ENCODE data around the gene GFRA4.

GFRA4 gene

DNA sequence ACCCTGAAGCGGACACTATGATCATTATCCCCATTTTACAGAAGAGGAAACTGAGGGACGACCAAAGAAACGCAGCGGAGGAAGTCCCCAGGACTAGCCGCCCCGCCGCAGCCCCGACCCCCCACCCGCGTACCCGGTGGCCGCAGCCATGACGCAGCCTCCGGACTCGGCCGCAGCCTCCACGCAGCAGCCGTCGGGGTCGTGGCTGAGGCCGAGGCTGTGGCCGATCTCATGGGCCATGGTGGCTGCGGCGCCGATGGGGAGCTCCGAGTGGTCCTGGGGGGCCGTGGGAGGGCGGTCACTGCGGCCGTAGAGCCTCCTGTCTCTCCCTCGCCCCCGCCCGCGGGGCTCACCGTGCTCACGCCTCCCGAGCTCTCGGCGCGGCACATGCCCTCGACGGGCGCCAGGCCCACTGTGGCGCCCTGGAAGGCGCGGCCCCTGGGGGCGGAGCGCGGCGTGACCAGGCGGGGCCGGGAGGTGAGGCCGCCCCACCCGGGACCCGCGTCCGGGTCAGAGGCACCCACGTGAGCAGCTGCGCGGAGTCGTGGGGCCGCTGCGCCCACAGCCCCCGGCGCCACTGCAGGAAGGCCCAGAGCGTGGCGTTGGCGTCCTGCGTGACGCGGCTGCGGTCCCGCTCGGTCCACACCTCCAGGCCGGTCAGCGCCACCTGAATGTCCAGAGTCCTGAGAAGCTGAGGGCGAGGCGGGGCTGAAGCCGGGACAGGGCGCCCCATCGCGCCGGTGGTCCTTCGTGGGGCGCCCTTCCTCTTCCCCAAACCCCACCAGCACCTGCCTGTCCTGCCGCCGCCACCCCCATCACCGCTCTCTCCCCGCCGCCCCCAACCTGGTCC is 10.2 kb upstream of the GFRA4 start:
- DNase-seq = no peak

DNA sequence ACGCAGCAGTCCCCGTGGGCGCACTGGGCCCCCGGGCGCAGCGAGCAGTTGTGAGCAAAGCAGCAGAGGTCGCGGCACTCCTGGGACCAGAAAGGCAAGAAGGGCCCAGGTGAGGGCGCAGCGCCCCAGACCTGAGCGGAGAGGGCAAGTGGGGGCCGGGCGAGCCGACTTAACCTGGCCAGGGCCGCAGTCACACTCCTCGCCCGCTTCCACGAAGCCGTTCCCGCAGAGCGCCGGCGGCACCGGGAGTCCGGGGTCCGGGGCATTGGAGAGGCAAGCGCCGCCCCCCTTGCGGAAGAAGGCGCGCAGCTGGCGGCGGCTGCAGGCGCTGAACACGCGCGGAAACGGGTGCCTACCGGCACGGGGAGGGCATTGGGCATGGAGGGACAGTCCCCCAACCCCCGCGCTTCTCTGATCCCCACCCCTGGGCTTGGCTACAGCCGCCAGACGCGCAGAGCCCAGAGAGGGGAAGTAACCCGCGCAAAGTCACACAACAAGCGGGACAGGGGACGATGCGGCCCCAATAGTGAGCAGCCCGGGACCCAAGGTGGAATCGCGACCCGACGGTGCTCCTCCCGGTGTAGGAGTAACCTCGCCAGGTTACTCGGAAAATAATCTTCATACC is 9.5 kb upstream of the GFRA4 start:
- no peak for DNase-seq

DNA sequence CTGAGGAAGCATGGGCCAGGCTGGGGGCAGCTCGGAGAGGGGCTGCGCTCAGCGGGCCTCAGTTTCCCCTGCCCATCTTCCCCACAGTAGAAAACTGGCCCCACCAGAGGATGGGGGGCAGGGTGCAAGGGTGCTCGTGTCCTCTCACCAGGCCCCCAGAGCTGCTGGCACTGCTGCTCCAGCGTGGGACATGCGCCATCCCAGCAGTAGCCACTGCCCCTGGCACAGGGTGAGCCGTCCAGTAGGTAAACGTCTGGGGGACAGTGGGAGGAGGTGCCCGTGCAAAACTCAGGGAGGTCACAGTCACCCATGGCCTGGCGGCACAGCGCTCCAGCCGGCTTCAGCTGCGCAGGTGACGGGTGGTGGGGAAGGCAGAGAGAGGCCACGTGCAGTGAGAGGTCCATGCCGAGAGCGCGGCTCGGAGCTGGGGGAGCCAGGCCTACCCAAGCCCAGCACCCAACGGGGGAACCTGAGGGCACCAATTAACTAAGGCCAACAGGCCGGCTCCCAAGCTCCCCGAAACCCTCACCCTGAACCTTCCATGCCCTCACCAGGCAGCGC is 8.9 kb upstream of the GFRA4 start:
- no peak for DNase-seq

DNA sequence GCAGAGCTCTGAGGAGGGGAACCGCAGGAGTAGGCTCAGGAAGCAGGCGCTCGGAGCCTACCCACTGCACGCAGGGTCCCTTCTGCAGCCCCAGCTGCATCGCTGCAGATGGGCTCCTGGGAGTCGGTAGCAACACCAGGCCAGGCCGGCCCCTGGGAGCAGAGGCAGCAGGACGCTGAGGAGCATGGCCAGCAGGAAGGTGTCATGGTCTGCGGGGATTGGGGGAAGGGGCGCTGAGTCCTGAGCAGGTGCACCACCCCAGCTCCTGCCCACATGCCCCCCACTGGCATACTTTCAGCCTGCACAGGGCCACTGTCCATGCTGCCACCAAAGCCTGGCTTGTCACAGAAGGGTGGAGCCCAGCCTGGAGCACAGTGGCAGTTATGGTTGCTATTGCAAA is 7.7 kb upstream of the GFRA4 start:
- no peak for DNase-seq

DNA sequence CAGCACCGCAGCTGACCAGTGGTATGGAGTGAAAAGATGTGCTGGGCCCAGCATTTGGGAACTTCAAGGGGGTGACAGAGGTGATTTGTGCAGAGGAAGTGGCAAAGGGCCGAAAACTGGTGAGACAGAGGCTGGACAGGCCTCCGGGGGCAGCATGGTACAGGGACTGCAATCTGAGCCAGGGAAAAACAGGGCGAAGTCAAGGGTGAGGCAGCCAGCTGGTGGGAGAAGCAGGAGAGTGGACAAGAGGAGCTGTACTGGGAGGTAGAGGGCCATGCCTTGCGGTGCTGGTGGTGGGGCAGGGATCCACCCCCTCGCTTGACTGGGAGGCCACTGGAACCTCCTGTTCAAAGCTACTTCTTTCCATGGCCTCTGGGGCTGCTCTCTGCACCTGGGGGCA is 7.3 kb upstream of the GFRA4 start:
- DNase-seq = no peak

DNA sequence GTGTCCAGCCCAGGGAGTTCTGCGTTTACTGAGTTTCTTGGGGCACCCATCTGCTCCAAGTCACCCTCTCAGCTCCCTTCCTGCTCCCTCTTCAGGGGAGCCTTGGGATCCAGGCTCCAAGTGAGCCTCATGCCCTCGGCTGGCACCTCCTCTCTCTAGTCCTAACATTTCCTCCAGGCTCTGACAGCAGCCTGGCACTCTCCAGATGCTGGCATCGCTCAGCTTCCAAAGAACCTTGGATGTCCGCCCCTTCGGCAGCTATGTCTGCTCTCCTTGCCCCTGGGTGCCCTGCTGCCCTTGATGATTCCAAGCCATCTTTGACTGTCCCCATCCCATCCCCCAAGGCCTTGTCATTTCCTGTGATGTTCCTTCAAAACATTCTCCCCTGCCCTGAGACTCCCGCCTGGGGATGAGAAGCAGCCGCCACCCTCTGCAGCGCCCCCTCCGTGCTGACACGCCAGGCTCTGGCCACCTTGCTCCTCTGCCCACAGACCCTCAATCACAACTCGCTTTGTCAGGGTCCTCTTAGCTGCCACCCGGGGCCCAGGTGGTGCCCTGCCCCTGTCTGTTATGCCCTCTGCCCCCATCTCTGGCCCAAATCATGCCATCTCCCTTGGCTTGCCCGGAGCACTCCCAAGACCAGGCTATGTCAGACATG is 6.6 kb upstream of the GFRA4 start:
- DNase-seq = no peak

DNA sequence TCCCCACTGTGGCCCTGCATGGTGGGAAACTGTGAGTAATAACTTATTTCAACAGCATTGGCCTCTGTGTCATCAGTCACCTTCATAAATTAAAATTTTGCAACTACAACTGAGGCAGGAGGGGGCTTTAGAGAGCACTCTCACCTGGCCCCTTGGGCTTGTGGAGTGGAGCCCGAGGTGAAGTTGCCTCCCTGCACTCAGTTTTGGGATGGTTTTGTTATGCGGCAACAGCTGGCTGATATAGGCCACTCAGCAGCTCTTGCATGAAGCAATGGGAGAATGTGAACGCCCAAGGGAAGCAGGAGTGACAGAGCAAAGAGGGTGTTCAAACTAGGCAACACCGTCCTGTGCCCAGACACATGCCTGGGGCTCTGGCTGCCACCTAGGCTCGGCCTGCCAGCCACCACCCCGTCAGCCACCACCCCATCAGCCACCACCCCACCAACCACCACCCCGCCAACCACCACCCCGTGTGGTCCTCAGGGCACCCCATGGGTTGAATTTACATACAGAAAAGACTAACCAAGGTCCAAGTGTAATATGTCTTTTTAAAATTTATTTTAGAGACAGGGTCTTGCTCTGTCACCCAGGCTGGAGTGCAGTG is 4.3 kb upstream of the GFRA4 start:
- no peak for DNase-seq

DNA sequence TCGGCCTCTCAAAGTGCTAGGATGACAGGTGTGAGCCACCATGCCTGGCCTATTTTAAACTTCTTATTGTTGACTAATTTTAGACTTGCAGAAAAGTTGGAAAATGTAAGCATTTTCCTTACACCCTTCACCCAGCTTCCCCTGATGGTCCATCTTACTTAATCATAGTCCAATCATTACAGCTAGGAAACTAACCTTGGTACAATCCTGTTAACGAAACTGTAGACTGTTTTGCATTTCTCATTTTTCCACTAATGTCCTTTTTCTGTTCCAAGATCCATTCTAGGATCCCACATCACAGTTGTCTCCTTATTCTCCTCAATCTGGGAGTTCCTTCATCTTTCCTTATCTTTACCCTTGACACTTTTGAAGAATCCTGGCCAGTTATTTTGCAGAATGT is 659 bp upstream of the GFRA4 start:
- DNase-seq = no peak

DNA sequence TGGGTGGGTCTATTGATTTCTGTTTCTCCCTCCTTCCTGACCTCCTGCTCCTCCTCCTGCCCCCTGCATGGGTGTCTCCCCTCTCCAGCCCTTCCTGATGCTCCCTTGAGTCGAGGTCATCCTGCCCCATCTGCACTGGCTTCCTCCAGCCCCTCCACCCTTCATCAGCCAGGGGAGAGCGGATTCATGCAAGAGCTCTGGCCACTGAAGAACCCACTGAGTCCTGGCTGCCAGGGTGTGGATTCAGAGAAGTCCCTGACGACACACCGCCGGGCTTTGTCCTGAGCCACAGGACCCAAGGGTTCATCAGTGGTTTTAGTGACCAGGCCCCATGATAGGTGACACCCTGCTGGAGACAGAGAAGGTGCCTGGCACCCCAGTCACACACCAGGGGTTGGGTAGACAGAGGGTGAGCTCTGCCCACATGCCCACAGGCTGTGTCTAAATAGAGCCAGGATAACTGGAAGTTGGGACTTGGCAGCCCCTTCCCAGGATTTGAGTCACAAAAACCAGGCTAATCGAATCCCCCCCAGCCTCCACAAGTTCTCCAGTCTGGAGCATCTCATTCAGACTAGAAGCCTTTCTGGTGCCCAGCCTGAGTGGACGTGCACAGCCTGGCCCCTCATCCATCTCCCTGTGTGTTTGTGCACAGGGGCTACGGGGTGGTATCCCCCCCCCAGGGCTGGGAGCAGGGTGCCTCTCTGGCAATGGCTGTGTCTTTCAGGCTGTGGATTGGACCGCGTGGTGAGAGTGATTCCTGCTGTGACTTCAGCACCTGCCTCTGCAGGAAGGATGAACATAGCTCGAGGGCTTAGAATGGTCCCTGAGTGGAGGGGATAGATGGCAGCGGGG is 1.2 kb downstream of the GFRA4 start:
- DNase-seq = no peak

DNA sequence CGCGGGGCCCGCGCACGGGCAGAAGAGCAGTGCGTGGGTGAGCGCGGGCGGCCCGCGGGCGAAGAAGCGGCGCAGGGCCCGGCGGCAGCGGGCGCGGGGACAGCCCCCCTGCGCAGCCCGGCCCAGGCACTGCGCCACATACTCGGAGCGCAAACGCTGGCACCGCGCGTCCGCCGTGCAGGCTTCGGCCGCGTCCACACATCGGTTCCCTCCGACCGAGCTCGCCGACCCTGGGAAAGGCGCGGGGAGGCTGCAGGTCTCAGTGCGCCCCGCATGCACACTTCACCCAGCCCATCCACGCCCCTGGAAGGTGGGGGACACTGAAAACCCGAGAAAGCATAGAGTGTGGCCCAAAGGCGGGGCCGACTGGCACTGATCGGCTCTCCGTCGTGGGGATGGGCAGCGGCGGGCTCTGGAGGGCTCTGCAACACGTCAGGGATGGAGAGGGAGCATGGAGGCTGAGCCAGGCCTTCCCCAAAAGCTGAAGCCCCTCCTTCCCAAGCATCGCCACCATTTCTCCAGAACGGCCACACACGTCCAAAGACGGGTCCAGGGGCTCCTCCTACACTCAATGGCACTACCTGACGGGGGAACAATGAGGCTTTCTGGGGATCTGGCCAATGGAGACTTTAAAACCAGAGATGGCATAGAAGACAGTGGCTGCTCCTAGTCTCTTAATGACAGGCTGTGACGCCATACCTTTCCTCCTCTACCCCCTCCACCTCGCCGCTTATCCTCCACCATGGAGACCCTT is 2.0 kb downstream of the GFRA4 start:
- no peak for DNase-seq

DNA sequence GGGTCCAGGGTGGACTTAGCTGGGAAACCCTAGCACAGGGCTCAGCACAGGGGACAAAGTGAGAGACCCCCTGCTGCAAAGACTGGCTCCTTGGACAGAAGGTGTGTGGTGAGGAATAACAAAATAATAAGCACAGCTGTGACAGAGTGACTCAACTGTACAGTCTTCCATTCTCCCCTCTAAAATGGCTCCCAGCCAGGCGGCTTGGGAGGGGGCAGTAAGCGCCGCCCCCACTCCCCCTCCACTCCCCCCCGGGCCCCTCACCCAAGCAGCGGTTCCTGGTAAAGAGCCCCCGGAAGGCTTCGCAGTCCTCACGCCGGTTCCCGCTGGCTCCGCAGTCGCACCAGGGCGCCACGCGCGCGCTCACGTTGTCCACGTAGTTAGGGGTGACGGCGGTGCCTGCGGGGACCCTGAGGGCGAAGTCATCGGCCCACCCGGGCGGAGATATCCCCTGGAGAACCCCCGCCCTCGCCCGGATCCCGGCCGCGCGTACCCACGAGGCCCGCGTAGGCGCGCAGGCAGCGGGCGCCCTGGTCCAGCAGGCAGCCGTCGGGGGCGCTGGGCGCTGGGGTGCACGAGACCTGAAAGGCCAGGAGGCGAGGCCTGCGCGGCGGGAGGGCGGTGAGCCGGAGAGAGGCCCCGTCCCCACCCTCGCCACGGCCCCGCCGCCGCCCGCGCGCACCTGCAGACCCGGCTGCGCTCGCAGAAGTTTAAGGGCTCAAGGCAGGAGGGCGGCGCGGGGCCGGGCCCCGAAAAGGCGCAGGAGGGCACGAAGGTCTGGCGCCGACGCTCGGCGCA is 2.7 kb downstream of the GFRA4 start:
- no peak for DNase-seq

DNA sequence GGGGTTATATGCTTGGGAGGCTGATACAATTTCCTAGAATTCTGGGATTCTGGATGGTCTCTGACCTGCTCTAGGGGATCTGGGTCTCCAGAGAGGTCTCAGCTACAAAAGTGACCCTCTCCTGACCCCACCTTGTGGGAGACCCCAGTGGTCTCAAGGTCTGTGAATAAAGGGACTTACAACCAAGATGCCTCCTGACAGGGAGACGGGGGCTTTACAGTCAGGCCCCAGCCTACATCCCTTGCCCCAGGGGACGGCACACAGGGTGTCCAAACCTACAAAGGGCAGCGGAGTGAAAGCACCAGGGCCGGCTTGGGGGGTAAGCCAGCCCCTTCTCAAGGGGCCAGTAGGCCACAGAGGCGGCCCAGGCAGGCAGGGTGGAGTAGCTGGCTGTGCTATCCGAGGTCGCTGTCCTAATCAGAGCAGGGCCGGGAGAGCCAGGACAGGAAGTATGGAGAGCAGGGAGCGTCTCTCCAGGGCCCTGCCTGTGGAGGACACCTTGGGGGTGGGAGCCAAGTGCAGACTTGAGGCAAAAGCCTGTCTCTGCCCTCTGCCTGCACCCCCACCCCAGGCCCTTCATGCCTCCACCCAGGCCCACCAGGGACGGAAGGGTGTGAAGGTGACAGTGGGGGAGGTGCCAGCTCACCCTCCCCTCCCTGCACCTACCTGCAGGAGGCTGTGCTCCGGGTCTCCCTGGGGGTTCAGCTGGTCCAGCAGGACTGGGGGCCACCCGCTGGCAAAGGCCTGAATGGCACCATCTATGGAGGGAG is 3.5 kb downstream of the GFRA4 start:
- DNase-seq = no peak

DNA sequence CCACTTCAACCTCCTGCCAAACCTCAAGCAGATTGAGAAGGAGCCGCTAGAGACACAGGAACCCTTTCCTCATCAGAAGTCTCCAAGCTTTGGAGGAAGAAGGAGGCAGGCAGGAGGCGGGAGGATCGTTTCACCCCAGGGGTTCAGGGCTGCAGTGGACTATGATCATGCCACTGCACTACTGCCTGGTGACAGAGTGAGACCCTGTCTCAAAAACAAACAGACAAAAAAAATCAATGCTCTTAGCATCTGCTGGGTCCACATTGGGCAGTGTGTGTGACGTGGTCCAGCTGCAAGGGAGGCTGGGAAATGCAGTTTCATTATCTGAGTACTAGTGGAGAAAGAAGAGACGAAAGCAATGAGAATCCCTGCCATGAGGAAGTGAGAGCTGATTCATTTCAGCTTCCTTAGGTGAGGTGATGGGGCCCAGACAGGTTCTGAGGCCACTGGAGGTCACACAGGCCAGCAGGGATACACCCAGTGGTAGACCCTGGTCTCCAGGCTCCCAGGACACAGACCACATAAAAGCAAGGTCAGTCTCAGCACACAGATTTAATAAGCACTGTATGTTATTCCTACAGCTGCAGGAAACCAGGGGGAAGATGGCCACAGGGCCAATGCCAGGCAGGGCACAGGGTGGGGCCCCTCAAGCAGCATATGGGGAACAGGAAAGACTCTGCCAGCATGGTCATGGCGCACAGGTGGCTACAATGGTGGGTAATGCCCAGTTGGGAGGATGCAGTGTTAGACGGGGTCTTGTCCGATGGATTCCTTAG is 4.3 kb downstream of the GFRA4 start:
- peak; percentile 10 for DNase-seq

DNA sequence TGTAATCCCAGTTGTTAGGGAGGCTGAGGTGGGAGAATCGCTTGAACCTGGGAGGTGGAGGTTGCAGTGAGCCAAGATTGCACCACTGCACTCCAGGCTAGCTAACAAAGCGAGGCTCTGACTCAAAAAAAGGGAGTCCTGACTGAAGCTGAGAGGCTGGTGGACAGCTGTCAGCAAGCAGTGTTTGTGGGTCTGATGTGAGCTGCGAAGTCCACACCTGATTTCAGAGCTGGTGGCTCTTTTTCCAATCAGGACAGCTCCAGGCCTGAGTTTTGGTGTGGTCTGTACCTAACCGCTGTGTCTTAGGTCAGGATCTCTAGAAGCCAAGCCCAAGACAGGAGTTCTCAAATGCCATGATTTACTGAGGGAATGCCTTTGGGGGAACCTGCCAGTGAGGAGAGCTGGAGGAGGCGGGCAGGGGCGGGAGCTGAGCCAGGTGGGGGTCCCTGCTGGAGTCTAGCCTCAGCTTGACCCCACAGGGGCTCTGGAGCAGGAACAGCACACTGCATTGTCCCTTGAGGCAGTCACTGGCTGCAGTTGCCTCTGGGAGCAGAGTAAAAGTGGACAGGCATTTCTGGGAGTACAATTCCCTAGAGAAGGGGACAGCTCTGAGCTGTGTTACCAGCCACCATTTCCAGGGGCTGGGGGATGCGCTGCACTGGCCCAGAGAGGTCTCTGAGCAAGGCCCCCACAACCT is 5.0 kb downstream of the GFRA4 start:
- DNase-seq = no peak

DNA sequence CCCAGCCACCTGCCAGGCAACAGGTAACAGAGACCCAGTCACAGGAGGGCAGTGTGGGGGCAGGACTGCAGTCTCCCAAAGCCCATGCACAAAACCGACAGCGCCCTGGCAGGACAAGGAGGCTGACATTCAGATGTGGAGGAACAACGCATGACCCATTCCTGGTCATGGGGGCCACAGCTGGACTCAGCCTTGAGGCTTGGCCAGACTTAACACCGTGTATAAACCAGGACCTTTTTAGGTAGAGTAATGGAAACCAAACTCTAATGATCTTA is 8.1 kb downstream of the GFRA4 start:
- DNase-seq = no peak

DNA sequence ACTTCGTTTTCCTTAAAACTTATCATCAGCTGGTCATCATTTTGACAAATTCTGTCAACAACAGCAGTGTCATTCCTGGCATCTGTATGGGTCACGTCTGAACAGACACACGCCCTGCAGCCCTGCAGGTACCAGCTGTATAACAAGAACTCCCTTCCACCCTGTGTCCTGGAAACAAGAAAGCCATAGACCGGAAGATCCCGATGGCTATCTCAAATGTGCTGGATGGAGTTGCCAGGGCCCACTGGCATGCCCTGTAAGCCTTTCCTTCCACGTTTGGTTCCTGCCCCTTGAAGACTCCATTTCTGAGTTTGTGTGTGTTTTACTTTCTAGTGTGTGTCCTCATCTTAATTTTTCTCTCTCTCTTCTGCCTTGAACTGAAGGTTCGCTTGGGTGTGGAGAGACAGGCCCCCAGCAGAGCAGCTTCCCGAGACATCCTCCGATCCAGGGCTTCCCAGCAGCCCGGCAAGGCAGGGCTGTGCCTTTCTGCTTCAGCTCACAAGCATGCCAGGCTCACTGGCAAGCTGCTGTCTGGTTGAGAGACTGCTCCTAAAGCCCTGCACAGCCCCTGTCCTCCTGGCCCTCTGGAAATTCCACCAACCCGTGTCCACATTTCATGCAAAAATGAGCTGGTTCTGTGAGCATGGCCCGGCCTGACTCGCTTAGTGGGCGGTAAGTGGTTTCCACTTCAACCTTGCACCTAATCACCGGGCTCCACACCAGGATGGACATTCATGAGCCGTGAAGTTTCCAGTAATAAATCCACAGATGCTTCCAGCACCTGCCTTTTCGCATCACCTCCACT is 8.7 kb downstream of the GFRA4 start:
- no peak for DNase-seq

DNA sequence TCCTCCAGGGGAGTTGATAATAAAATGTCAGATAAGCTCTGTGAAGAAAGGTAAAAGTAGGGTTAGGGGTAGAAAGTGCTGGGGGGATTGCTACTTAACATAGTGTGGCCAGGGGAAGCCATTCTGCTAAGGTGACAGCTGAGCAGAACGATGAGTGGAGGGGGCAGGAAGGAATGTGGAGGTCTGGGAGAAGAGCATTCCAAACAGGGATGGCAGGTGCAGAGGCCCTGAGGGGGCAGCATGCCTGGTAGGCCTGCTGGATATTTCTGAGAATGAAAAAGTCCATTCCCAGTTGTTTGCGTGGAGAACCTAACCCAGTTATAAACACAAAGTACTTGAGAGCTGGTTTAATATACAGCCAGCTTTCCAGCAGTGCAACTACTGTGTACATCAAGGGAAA is 9.3 kb downstream of the GFRA4 start:
- DNase-seq = no peak
